ENCODE measurements around the gene JAKMIP3. TPM values are rescaled to one million over a fixed set of nuclear protein-coding genes. Genes with fewer than 3 reads are reported as not detected.
"Not testable (repeated sequence)": the region's sequence is repeated elsewhere in the genome, so short reads cannot be mapped to it uniquely, and the experiment has no call there.

Gene JAKMIP3
- total RNA-seq, 1 donor from 2014 or later = not detected

- no peaks in the 10 kb centered on the region for H3K36me3 ChIP-seq (ENCODE audit: control insufficient read depth, insufficient read depth, low read length)
- no peak for FAIRE-seq
- no peaks in the 10 kb centered on the region for H3K27me3 ChIP-seq (ENCODE audit: control insufficient read depth, insufficient read depth, low read length)
- no peak for DNase-seq (ENCODE audit: low read depth)
- no peak for TF ChIP-seq CTCF (IDR thresholded peaks at IDR 0.05; ENCODE audit: insufficient read depth, low read length, severe bottlenecking)
- no peak overlapping the region for H3K4me3 ChIP-seq (ENCODE audit: low read depth, low read length)
These were observed 10.3 kb downstream of the JAKMIP3 start for GRCh38 chr10:132075909-132076577.

- DNase-seq (ENCODE audit: low read depth) = no peak
These were observed 10.9 kb downstream of the JAKMIP3 start for GRCh38 chr10:132076578-132077081.

GRCh38 chr10:132077091-132077490 is 11.3 kb downstream of the JAKMIP3 start:
- no peak for FAIRE-seq
- Histone ChIP-seq H3K27me3 (ENCODE audit: control insufficient read depth, insufficient read depth, low read length) (no peaks in the 10 kb centered on the region), H3K36me3 (ENCODE audit: control insufficient read depth, insufficient read depth, low read length) (no peaks in the 10 kb centered on the region), H3K4me3 (ENCODE audit: low read depth, low read length) (no peak overlapping the region)
- no peak for TF ChIP-seq CTCF (IDR thresholded peaks at IDR 0.05; ENCODE audit: insufficient read depth, low read length, severe bottlenecking)
- DNase-seq (ENCODE audit: low read depth) = no peak

More at GRCh38 chr10:132076578-132077081, 10.9 kb downstream of the JAKMIP3 start:
- FAIRE-seq = no peak
- Histone ChIP-seq H3K36me3 (ENCODE audit: control insufficient read depth, insufficient read depth, low read length) (no peaks in the 10 kb centered on the region), H3K27me3 (ENCODE audit: control insufficient read depth, insufficient read depth, low read length) (no peaks in the 10 kb centered on the region), H3K4me3 (ENCODE audit: low read depth, low read length) (no peak overlapping the region)
- TF ChIP-seq CTCF (IDR thresholded peaks at IDR 0.05; ENCODE audit: insufficient read depth, low read length, severe bottlenecking) = no peak

- no peak for DNase-seq (ENCODE audit: low read depth)
- no peak overlapping the region for H3K4me3 ChIP-seq (ENCODE audit: low read depth, low read length)
- TF ChIP-seq CTCF (IDR thresholded peaks at IDR 0.05; ENCODE audit: insufficient read depth, low read length, severe bottlenecking) = no peak
- no peaks in the 10 kb centered on the region for H3K27me3 ChIP-seq (ENCODE audit: control insufficient read depth, insufficient read depth, low read length)
- H3K36me3 ChIP-seq (ENCODE audit: control insufficient read depth, insufficient read depth, low read length) = no peaks in the 10 kb centered on the region
- no peak for FAIRE-seq
These were observed 13.1 kb downstream of the JAKMIP3 start for GRCh38 chr10:132078746-132079345.

- not testable (repeated sequence) for H3K36me3 ChIP-seq (ENCODE audit: control insufficient read depth, insufficient read depth, low read length); H3K27me3 ChIP-seq (ENCODE audit: control insufficient read depth, insufficient read depth, low read length); DNase-seq (ENCODE audit: low read depth); H3K4me3 ChIP-seq (ENCODE audit: low read depth, low read length); FAIRE-seq
These were observed 18.6 kb downstream of the JAKMIP3 start for GRCh38 chr10:132084384-132084783.

- not testable (repeated sequence) for FAIRE-seq; H3K27me3 ChIP-seq (ENCODE audit: control insufficient read depth, insufficient read depth, low read length); DNase-seq (ENCODE audit: low read depth); H3K4me3 ChIP-seq (ENCODE audit: low read depth, low read length); H3K36me3 ChIP-seq (ENCODE audit: control insufficient read depth, insufficient read depth, low read length)
These were observed 27.5 kb downstream of the JAKMIP3 start for GRCh38 chr10:132093236-132093635.
